ENCODE measurements around the gene LRRC7.

The LRRC7 gene

DNA sequence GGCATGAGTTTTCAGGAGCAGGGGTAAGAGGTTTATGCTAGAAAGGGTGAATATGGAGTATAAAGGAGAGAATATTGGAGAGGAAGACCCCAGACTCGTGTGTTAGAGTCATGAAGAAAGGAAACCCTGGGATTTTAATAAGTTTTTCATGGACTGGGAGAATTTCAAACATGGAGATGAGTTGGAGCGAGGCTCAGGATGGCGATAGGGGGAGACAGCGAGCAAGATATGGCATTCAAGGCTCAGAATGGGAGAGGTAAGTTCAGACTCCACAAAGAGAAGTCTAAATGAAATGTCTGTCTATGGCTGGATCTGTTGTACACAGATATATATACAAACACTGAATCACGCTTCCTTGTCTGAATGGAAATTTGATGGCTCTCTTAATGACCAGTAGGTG lies 545.1 kb downstream of the LRRC7 start:
- no peak for DNase-seq

DNA sequence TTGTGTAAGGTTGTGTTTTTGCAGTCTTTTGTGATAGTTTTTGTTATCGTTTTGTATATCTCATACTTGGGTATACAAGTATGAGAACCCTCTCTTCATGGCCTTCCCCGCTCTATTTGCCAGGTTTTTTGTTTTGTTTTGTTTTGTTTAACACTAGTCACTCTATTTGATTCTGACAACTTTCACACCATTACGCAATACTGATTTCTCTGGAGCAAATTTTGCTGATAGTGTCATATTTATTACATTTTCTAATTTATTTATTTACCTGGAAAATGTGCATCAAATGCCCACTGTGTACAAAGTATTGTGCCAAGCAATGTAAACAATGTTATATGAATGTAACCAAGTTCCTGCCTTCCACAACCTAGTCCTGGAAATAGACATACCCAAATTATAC lies 547.6 kb downstream of the LRRC7 start:
- no peak for DNase-seq

DNA sequence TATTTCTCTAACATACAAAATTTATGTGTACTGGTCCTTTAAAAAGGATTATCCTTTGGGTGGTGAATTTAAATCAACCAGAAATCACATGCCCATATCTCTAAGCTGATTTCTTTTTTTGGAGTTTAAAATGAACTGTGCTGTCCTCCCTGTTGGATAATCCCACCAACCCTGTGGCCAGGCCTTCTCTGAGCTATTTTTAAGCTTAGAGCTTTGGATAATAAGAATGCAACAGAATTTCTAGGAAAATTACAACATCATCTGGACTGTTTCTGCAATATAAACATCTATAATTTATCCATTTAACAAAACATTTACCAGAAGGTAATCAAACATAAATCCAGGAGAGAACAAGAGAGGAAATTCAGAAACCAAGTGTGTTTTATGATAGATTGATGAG lies 549.3 kb downstream of the LRRC7 start:
- no peak for DNase-seq

DNA sequence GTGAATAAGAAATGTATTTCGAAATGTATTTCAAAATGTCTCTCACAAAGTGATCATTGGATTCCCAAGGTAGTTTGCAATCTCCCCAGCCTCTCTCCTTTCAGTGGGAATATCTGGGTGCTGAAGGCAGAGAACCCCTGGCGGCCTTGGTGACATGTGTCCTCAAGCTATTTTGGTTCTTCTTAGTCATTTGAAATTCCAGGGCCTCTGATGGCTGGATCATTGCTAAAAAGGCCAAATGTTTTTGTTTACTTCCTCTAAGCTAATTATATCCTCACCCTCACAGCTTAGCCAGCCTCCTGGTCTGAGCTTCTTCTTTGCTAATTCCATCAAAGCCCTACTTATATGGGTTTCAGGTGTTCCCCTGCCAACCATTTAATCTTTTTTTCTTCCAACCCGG lies 566.4 kb downstream of the LRRC7 start:
- DNase-seq = no peak

DNA sequence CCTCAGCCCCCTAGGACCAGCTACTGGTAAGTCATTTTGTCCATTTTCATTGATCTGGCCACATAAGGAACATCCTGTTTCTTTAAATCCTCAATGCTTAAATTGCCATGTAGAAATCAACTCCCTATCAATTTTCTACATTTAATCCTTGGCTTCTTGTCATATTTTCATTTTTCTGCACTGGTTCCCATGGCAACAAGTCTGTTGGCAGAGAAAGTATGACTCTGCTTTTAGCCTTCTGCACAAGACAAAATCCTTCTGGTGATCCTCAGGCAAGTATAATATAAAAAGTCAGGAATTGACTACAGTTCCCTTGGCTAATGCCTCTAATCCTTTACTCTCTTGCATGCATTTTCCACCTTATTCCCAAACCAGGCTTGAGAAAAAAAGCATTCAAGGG lies 572.6 kb downstream of the LRRC7 start:
- DNase-seq = no peak

DNA sequence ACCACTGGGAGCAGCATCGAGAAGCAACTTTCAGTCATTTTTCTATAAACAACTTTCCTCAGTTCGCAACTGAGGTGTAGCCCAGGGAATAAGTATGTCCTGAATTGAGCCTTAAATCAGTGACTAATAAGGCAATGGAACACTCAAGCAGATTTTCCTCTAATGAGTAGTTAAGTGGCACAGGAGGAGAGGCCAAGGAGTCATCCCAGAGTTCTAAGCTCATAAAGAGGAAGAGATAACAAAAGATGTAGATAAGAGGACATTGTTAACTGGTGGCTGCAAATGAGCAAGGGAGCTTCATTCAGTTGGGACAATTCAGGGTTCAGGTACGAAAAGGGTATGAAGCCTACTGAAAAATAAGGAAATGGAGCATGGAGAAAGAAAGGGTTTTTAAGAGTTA lies 573.2 kb downstream of the LRRC7 start:
- DNase-seq = no peak

DNA sequence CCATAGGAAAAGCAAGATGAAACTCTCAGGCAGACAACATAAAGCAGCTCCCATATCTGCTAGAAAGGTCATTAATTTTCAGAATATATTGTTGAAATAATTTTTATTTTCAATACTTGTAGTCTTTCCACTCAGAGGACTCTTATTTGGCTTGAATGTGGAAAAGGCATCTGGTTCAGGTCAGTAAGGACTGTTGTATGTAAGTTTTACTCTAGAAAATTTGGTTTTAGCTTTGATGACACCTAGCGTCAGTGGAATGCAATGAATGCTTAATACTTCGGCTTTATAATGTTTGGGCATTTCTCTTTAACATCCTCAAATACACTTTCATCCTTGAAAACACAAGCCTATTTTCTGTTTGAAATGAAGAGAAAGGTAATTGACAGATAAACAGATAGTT lies 574.4 kb downstream of the LRRC7 start:
- no peak for DNase-seq

DNA sequence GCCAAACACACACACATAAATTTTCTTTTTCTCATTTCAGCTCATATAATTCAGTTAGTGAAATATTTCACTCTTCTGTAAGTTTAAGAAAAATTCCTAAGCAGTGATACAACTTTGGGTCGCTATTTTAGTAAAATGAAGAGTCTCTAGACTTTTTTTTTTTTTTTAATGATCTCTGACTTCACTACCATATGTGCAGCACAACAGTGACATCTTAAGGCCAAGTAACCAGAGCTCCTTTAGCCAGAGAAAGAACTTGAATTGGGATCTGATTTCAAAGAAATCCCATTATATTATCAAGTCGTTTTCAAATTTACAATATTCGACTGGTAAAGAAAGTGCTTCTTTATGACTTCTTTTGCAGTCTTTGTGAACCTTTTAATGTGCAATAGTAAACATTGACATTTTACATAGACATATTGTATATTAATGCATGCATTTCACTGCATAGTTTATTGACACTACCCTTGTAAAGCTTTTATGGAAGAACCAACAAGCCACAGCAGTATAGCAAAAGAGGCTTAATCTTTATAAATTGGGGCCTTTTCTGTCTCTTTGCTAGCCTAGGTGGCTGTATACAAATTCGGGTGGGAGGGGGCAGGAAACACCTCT lies 575.4 kb downstream of the LRRC7 start:
- DNase-seq = no peak

DNA sequence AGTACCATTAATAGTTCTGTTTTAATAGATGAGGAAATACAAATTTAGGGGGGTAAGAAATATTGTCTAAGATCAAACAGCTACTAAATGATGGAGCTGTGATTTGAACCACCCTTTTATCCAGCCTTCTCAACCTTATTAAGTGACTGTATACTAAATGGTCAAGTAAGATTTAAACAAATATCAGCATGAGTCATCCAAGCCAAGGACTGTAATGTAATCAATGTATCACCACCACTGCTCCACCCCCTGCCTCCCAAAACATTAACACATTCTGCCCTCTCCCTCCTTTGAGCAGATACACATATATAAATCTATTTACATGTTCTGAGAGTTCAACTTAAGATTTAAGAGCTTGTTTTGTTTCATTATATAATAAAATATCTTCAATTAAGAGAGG lies 578.8 kb downstream of the LRRC7 start:
- no peak for DNase-seq

DNA sequence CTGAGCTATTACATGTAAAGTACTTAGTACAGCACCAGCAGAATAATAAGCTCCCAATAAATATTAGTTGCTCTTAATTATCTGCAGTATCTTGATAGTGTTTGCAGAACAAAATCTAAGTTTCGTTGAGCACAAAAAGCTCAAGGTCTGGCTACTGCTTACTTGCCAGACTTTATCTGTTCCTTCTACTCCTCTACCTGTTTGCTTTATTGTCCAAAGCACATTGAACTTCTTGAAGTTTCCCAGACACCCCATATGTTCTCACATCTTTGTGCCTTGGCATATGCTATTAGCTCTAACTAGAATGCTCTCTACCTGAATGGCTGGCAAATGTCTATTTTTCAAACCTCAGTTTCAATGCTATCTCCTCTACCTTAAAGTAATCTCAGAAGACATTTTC lies 582.7 kb downstream of the LRRC7 start:
- no peak for DNase-seq

DNA sequence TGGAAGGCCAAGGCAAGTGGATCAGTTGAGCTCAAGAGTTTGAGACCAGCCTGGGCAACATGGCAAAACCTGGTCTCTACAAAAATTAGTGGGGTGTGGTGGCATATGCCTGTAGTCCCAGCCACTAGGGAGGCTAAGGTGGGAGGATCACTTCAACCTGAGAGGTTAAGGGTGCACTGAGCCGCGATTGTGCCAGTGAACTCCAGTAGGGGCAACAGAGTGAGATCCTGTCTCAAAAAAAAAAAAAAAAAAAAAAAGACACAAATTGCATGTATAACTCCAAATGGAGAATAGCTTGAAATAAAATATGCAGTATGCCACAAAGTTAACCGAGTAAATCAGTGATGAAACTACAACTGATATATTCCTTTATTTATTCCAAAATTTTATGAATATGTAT lies 586.0 kb downstream of the LRRC7 start:
- DNase-seq = no peak

DNA sequence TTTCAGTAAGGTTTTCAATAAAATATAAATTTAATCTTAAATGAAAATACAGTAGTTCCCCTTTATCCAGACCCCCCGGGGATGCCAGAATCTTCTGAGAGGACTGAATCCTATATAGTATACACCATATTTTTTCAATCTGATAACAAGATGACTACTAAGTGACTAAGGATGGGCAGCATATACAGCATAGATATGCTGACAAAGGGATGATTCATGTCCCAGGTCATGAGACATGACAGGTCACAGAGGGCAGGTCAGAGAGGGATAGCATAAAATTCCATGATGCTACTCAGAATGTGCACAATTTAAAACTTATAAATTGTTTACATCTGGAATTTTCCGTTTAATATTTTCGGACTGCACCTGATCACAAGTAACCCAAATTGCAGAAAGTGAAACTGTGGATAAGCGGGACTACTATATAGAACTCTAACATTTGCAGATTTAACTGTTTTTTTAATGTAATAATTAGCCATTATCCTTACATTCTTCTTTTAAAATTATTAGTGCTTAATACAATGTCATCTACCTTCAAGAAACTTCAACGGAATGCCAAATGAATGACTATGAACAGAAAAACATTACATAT lies 588.9 kb downstream of the LRRC7 start:
- no peak for DNase-seq

DNA sequence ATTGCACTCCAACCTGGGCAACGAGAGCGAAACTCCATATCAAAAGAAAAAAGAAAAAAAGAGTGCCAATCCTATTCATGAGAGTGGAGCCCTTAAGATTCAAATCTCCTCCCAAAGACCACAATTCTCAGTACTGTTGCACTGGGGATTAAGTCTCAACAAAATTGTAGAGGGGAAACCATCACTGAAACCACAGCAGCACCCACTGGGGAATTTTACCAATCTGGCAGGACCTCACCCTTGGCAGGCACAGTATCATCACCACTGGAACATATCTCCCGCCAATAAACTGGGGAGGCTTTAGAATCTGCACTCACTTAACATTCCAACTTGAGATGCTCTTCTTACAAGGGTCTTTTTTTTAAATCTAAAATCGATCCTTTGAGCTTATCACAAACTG lies 596.6 kb downstream of the LRRC7 start:
- no peak for DNase-seq

DNA sequence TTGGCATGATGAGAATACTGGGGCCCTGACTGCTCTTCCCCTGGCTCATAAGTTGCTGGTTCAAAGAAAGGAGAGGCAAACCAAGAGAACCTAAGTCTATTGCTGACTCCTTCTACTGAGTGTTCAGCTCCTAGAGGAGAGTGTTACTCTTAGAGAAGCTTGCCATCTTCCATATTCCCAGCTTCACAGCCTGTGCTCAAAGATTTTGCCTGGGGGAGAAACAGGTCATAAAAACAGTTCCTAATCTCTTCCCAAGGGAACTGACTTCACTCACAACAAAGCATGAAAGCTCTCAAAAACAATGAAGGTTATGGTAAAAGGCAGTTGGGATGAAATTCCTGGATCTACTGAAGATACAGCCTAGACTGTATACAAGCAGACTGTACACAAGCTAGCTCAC lies 600.6 kb downstream of the LRRC7 start:
- DNase-seq = no peak

DNA sequence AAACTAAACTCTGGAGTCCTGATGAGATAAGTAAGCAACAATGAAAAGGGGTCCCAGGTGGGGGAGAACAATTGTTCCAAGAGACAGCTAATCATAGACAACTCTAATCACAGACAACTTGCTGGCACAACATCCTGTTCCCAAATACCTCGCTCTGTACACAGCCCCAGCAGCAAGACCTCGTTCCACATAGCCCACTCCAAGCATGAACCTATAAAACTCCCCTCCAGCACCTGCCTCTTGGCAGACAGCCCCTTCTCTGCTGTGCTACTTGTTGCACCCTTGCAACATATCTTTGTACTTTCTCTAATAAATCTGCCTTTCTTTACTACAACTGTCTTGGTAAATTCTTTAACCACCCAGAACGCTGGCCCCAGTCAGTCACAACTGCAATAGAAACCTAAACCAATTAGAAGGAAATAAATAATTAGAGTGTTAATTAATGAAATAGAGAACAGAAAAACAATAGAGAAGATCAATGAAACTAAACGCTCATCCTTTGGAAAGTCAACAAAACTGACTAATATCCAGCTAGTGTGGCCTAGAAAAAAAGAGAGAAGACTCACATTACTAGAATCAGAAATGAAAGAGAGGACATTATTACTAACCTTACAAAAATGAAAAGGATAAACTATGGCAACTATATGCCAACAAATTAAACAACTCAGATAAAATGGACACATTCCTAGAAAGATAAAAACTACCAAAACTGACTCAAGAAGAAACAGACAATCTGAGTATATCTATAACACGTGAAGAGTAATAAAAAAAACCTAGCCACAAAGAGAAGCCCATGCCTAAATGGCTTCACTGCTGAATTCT lies 601.5 kb downstream of the LRRC7 start:
- no peak for DNase-seq

DNA sequence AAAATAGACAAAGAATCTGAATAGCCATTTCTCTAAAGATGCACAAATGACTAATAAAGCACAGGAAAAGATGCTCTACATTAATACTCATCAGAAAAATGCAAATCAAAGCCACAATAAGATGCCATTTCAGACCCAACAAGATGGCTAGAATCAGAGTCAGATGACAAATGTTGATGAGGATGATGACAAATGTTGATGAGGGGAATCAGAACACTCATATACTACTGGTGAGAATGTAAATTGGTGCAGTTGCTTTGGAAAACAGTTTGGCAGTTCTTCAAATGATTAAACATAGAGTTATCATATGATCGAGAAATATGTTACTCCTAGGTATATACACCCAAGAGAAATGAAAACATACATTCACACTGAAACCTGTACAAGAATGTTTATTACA lies 603.8 kb downstream of the LRRC7 start:
- no peak for DNase-seq

Data from CD4-positive, alpha-beta T cell treated with Interferon alpha-2 for 1 hour (primary cell).